ENCODE measurements around the gene SEC31B. TPM values are rescaled to one million over a fixed set of nuclear protein-coding genes. Genes with fewer than 3 reads are reported as not detected.

SEC31B gene
- total and polyA plus RNA-seq, 2 of the 8 experiments (the other 6 are each of a cell fraction or from before 2014, with no cell fraction given) = 4.1 to 5.3 TPM

DNA sequence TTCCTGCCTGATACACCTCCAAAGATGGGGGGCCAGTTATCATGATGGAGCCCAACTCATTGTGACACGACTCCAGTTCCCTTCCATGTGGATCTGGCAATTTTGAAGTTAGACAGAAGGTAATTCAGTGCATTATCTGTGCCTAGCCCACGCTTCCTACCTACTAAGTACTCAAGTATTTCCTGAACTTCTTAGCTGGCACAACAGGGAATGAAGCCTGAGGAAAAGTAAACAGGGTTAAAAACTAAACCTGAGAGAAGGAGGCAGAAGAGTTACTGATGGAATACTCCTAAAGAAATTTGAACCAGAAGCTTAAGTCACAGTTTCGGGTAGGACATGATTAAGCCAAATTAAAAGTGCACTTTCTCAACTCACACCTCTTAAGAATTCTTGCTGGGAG, 1.1 kb upstream of the SEC31B start:
- Histone ChIP-seq H2BK15ac (ENCODE audit: low read length) (no peak overlapping the region), H3K9me3 (ENCODE audit: insufficient read depth in 2 of 2, low read depth in 1 of 2, low read length in 1 of 2) (no peaks in the 10 kb centered on the region), H3K27ac (ENCODE audit: low read depth, low read length) (no peak overlapping the region), H3K56ac (replicated peaks; ENCODE audit: insufficient read length, low read depth, low read length) (no peak overlapping the region), H3K18ac (ENCODE audit: extremely low read depth, low read length) (no peak overlapping the region), H4K20me1 (replicated peaks in 1 of 2; ENCODE audit: control insufficient read depth in 1 of 2, insufficient read depth in 2 of 2, low read length in 2 of 2) (peaks cover 0 to 2% of the 10 kb centered on the region in 2 experiments), H3K14ac (ENCODE audit: insufficient read length) (no peak overlapping the region), H4K5ac (ENCODE audit: insufficient read length, low read depth, low read length) (no peak overlapping the region), H2AK5ac (ENCODE audit: low read depth, low read length) (no peak overlapping the region), H3K23me2 (ENCODE audit: low read depth, low read length) (peaks cover 8% of the 10 kb centered on the region), H2BK120ac (replicated peaks; ENCODE audit: low read depth, low read length) (no peak overlapping the region), H2BK20ac (ENCODE audit: low read length) (no peak overlapping the region), H4K91ac (replicated peaks; ENCODE audit: insufficient read length, low read length) (no peak overlapping the region), H3K4me3 (ENCODE audit: extremely low read depth in 1 of 4, insufficient read depth in 2 of 4, low read depth in 3 of 4, low read length in 4 of 4) (no peak overlapping the region), H4K8ac (ENCODE audit: extremely low read depth, insufficient read depth, low read length) (no peak overlapping the region; the same call in 1 of the 2 replicates), H3K23ac (ENCODE audit: insufficient read length) (no peak overlapping the region), H2BK5ac (ENCODE audit: low read depth, low read length) (no peak overlapping the region), H3K79me2 (ENCODE audit: control insufficient read depth in 1 of 2, insufficient read depth in 2 of 2, low read length in 2 of 2) (no peaks in the 10 kb centered on the region), H3K4me2 (ENCODE audit: insufficient read depth in 1 of 2, low read depth in 2 of 2, low read length in 2 of 2) (no peak overlapping the region), H3K36me3 (ENCODE audit: control insufficient read depth in 2 of 4, insufficient read depth in 4 of 4, low read length in 3 of 4) (peaks cover 0 to 21% (median 3%) of the 10 kb centered on the region in 4 experiments; a peak in 4 of 8 replicates), H3K4me1 (replicated peaks in 1 of 4; ENCODE audit: control insufficient read depth in 3 of 4, insufficient read depth in 4 of 4, low read length in 3 of 4) (peaks cover 0 to 3% (median under 1%) of the 10 kb centered on the region in 4 experiments; a peak in 2 of 7 replicates), H2AFZ (ENCODE audit: low read length) (no peak overlapping the region), H3K9ac (replicated peaks in 1 of 4; ENCODE audit: extremely low read depth in 1 of 4, low read depth in 3 of 4, low read length in 3 of 4) (no peak overlapping the region), H3K4ac (replicated peaks; ENCODE audit: insufficient read length, low read depth, low read length) (no peak overlapping the region), H2BK12ac (ENCODE audit: low read depth, low read length) (no peak overlapping the region), H3K27me3 (replicated peaks in 1 of 4; ENCODE audit: control insufficient read depth in 3 of 4, extremely low read depth in 1 of 4, insufficient read depth in 3 of 4, low read length in 3 of 4) (peaks cover 2 to 24% (median 15%) of the 10 kb centered on the region in 4 experiments; a peak in 6 of 7 replicates), H3K79me1 (ENCODE audit: low read depth, low read length) (no peaks in the 10 kb centered on the region)
- no peak for FAIRE-seq
- POLR2A ChIA-PET (ENCODE audit: partially characterized antibody) = interaction anchor here (0.7 to 1.5 kb wide), 6 partner anchors 13 to 157 kb away, joined by 3 to 9 read pairs (median 4); no protein-coding TSS in a partner anchor
- CTCF ChIA-PET (ENCODE audit: partially characterized antibody) = interaction anchor here (0.8 to 9.8 kb wide), 6 partner anchors 11 to 358 kb away, joined by 3 to 114 read pairs (median 38); partner anchors contain the start of gene HIF1AN
- 88% methylated on average over 3 of the region's 3 CpGs; no CpG with 5 or more reads in 1 of the 2 experiments for WGBS, 2 experiments (ENCODE audit: extremely low coverage in 1 of 2, insufficient coverage in 1 of 2, insufficient read length in 1 of 2, insufficient replicate concordance in 2 of 2, low coverage in 1 of 2, low lambda C conversion rate in 2 of 2, missing lambda C conversion rate in 1 of 2)
- no peak for DNase-seq (ENCODE audit: low read depth in 1 of 2, low spot score in 2 of 2)
- no peak for TF ChIP-seq KDM4A (IDR thresholded peaks at IDR 0.05; ENCODE audit: low read depth, low read length, severe bottlenecking)
- TF ChIP-seq RNF2 (IDR thresholded peaks at IDR 0.05; ENCODE audit: borderline replicate concordance, low read depth, low read length, missing control alignments, poor library complexity, severe bottlenecking) = no peak
- no peak for TF ChIP-seq FOSL1 (IDR thresholded peaks at IDR 0.05; ENCODE audit: insufficient read depth, low read depth, low read length)
- TF ChIP-seq RAD21 (IDR thresholded peaks at IDR 0.05 in 1 of 2, conservative IDR thresholded peaks at IDR 0.05 in 1 of 2; ENCODE audit: low read depth in 2 of 2, low read length in 2 of 2) = no peak
- no peak for TF ChIP-seq SRF (IDR thresholded peaks at IDR 0.05; ENCODE audit: low read depth, low read length)
- TF ChIP-seq PHF8 (conservative IDR thresholded peaks at IDR 0.05; ENCODE audit: low read depth, low read length) = no peak
- TF ChIP-seq EZH2 (IDR thresholded peaks at IDR 0.05; ENCODE audit: low read depth, low read length, severe bottlenecking) = no peak
- no peak for TF ChIP-seq YY1 (IDR thresholded peaks at IDR 0.05; ENCODE audit: low read depth, low read length)
- no peak for TF ChIP-seq ATF2 (IDR thresholded peaks at IDR 0.05; ENCODE audit: low read length)
- no peak for TF ChIP-seq TAF7 (optimal IDR thresholded peaks at IDR 0.05; ENCODE audit: borderline replicate concordance, low read depth, low read length)
- no peak for TF ChIP-seq SIRT6 (IDR thresholded peaks at IDR 0.05; ENCODE audit: low read length)

All from H1 (cell line).